Measurements from ENCODE around the gene RSAD1. TPM values are rescaled to one million over a fixed set of nuclear protein-coding genes. Genes with fewer than 3 reads are reported as not detected.

RSAD1 gene
- total and polyA plus RNA-seq, 2 donors (not counting 3 experiments of a cell fraction or from before 2014, with no cell fraction given) = 20.3 to 35.5 TPM

DNA sequence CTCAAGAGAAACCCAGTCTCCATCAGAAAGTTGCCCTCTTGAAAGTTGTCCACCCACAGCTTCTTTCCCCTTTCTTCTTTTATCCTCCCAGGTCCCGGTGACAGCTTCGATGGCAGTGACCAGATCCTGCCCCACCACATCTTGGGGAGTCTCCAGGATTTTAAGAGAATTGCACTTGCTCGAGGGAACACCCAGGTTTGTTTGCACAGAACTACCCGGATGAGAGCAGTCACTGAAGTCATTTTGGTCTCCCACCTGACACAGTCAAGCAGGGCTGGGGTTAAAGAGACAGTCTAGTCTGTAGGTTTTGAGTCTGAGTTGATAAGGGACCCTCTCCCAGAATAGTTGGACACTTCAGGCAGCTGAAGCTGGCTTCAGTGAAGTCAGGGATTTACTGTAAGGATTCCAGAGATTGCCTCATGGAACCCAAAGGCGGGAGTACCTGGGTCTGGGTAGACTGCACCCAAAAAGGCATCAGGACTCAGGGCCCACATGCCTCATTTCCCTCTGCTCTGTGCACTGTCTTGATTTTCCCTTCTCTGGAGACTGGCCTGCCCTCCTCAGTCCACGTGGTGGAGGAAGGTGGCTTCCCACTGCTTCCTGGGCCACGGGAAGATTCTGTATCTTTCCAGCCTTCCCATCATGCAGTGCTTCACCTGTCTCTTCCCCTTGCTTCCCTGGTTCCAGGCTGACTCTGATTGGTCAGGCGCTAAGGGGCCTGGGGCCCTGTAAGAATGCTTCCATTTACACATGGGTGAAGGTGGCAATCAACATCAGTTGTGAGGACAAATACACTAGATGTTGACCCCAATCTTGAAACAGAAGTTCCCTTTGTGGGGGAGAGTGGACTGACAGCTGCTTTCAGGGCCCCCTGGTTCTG, 39.1 kb downstream of the RSAD1 start:
- Histone ChIP-seq H3K27me3 (ENCODE audit: control insufficient read depth in 2 of 2, insufficient read depth in 2 of 2, low read length in 2 of 2) (no peaks in the 10 kb centered on the region), H3K79me2 (ENCODE audit: control insufficient read depth, insufficient read depth, low read length) (no peaks in the 10 kb centered on the region), H3K4me1 (ENCODE audit: control insufficient read depth, extremely low read depth, insufficient read depth, low read length) (peaks cover 9% of the 10 kb centered on the region), H3K4me3 (replicated peaks in 1 of 3; ENCODE audit: insufficient read depth in 1 of 3, low read depth in 1 of 3, low read length in 3 of 3) (no peak overlapping the region), H4K20me1 (replicated peaks; ENCODE audit: control insufficient read depth, extremely low read depth, insufficient read depth, low read length) (no peaks in the 10 kb centered on the region), H3K27ac (ENCODE audit: insufficient read depth, low read depth, low read length) (no peak overlapping the region), H2AFZ (ENCODE audit: low read depth, low read length) (no peak overlapping the region), H3K9ac (replicated peaks; ENCODE audit: extremely low read depth, insufficient read depth, low read length) (no peak overlapping the region), H3K9me3 (replicated peaks; ENCODE audit: control insufficient read depth, insufficient read depth, low read length) (no peaks in the 10 kb centered on the region), H3K36me3 (ENCODE audit: control insufficient read depth in 2 of 2, extremely low read depth in 1 of 2, insufficient read depth in 2 of 2, low read length in 2 of 2) (no peaks in the 10 kb centered on the region), H3K4me2 (ENCODE audit: insufficient read depth, low read length) (no peak overlapping the region), H3K9me1 (replicated peaks; ENCODE audit: control insufficient read depth, extremely low read depth, insufficient read depth, low read length) (no peaks in the 10 kb centered on the region)
- ChIA-PET POLR2A (no interaction called here), CTCF (no interaction called here)
- DNase-seq (ENCODE audit: low read depth, low spot score) (no peak), FAIRE-seq (no peak)
- intact Hi-C loops (cut with micrococcal nuclease) = no loop called here
- BruUV-seq (replicated peaks) = no TSS peak
- TF ChIP-seq, protein P1, sequence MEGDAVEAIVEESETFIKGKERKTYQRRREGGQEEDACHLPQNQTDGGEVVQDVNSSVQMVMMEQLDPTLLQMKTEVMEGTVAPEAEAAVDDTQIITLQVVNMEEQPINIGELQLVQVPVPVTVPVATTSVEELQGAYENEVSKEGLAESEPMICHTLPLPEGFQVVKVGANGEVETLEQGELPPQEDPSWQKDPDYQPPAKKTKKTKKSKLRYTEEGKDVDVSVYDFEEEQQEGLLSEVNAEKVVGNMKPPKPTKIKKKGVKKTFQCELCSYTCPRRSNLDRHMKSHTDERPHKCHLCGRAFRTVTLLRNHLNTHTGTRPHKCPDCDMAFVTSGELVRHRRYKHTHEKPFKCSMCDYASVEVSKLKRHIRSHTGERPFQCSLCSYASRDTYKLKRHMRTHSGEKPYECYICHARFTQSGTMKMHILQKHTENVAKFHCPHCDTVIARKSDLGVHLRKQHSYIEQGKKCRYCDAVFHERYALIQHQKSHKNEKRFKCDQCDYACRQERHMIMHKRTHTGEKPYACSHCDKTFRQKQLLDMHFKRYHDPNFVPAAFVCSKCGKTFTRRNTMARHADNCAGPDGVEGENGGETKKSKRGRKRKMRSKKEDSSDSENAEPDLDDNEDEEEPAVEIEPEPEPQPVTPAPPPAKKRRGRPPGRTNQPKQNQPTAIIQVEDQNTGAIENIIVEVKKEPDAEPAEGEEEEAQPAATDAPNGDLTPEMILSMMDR (IDR thresholded peaks at IDR 0.05; ENCODE audit: extremely low read depth in 1 of 2, insufficient read depth in 1 of 2, low read depth in 1 of 2, low read length in 2 of 2) = no peak
- TF ChIP-seq FOS (IDR thresholded peaks at IDR 0.05; ENCODE audit: borderline replicate concordance, insufficient read depth, low read length) (no peak), EZH2 (IDR thresholded peaks at IDR 0.05; ENCODE audit: borderline replicate concordance, low read depth, low read length, severe bottlenecking) (no peak), POLR2AphosphoS5 (IDR thresholded peaks at IDR 0.05; ENCODE audit: insufficient read depth, low read depth, low read length) (no peak), POLR2A (IDR thresholded peaks at IDR 0.05; ENCODE audit: low read depth, low read length) (no peak)
- dilution Hi-C loops (cut with MboI; ENCODE audit: extremely low pct_ligation_motif_present, low sequenced_read_pairs) = no loop called here
